GM18505 (cell line): ENCODE data around the gene RNU1-3.
"Not testable (repeated sequence)": the region's sequence is repeated elsewhere in the genome, so short reads cannot be mapped to it uniquely, and the experiment has no call there.

Source experiments
- ATAC-seq: cut with Tn5 transposase; IDR thresholded peaks from one replicate; pipeline ENCODE4 v1.9.1; 2021; ENCODE audit not compliant: unreplicated experiment

Gene RNU1-3

DNA sequence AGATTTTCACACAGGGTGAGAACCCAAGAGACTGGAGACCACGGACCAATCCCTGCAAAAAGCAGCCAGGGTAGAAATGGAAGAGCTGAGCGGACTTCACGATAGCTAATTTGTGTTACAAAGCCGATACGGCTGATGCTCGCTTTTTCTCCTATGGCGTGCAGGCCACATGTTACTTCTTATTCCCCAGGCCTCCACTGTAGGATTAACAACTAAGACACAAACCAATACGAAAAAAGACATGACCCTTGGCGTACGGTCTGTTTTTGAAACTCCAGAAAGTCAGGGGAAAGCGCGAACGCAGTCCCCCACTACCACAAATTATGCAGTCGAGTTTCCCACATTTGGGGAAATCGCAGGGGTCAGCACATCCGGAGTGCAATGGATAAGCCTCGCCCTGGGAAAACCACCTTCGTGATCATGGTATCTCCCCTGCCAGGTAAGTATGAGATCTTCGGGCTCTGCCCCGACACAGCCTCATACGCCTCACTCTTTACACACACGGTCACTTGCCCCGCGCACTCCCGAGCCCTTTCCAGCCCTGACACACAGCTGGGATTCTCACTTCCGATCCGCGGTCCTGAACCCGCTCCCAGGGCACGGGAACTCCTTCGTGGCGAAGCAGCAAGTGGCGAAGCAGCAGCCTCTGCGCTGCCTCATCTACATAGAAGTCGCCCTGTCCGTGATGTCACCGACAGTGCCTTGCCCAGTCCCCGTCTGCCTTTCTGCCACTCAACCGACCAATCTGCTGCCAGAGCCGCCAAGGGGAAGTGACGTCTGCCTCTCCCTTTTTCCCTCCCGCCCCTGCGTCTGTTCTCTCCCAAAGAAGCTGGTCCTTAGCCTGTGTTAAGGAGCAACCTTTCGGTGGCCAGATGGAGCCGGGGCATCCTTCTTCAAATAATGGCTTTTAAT, at the start of gene RNU1-3:
Gene RNU1-3, minus strand, starts transcription at position 447 of the 912 bp plus-strand sequence.
- peak; percentile 81 for ATAC-seq

DNA sequence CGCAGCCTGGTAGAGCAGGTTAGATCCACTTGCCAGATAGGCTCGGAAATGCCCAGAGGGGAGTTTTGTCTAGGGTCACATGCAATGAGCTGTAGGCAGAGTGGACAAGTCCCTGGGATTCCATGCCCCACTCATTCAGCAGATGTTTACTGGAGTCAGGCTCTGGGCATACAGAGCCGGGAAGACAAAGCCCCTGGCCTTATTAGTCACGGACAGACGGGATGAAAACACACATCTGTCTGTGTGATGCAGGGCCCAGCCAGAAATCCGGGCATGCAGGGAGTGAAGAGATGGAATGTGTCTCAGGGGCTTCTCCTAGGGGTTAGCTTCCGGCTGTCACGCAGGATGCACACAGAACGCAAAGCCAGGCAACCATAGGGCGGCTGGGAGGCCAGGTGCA, 46.7 kb upstream of the RNU1-3 start:
- not testable (repeated sequence) for ATAC-seq

DNA sequence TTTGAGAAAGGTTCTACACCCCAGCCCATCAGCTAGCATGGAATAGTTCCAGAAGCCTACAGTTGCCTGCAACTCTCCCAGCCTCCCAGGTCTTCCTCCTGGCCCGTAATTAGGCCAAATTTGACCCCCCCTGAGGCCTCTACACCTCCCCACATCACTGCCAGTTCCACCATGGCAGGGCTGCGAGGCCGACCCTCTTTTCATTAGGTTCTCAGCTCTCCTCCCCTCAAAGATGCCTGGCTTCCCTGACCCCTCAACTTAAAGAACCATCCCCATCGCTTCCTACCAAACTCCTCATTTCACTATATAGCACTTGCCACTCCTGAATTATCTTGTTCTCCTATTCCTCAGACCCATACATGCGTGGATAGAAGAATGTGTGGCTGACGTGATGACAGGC, 46.2 kb upstream of the RNU1-3 start:
- ATAC-seq: not testable (repeated sequence)

DNA sequence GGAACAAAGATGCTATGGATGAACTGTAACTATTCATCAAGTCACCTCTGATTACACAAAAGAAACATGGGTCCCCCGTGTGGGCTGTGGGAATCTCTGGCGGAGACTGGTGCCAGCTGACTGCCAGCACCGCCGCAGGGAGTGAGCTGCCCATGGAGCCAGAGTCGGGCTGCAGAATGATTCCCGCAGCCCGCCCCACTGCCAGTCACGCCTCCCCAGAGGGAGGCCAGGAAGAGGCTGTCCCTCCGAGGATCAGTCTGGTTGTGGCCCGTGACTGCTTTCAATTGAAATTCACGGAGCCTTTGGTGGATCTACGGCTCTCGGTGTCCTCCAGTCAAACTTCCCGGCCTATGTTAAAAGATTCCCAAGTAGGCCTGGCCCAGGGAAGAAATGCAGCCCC, 45.8 kb upstream of the RNU1-3 start:
- ATAC-seq: not testable (repeated sequence)

DNA sequence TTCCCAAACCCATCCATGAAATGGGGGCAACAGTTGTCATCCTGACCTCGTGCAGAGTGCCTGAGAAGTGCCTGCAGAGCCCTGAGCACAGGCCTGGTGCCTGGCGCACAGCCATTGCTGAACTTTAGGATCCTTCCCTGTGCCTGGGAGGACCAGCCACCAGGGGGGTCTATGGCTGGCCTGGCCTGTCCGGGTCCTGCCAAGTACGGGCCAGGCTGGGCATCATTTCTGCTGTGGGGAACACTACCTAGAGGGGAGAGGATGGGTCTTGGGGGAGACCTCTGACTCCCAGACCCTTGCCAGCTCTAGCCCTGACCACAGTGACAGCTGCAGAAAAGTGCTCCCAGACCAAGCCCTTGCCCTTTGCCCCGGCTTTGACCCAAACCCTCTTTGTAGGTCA, 45.4 kb upstream of the RNU1-3 start:
- not testable (repeated sequence) for ATAC-seq

DNA sequence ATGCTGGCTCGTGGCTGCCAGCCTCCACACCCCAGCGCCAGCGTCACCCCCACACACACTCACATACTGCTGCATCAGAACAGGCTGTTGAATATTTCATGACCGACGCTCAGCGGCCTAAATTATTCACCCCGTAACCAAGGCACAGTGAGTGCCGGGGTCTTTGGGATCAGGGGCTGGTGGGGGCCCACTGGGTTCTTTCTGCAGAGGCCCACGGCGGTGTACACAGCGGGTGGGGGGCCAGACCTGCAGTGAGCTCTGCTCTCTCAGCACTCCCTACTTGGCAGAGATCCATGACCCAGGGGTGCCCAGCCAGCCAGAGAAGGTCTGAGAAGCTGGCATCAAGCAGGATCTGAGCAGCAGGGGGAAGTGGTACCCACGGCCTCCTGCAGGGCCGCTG, 43.9 kb upstream of the RNU1-3 start:
- ATAC-seq: not testable (repeated sequence)

DNA sequence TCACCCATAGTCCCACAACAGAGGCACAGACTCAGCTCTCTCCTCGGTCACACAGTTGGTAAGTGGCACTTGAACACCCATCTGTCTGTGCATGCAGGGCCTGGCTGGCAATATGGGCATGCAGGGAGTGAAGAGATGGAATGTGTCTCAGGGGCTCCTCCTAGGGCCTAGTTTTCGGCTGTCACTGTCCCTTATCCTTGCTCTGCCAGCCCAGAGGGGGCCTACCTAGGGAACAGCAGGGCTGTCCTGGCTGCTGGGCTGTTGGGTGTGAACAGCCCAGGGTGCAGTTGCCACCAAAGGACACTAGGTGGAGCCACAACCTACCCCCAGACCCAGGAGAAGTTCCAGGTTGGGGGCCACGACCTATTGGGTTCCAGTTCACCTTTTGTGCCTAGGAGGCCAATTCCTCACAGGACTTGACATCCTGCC, 42.9 kb upstream of the RNU1-3 start:
- not testable (repeated sequence) for ATAC-seq

DNA sequence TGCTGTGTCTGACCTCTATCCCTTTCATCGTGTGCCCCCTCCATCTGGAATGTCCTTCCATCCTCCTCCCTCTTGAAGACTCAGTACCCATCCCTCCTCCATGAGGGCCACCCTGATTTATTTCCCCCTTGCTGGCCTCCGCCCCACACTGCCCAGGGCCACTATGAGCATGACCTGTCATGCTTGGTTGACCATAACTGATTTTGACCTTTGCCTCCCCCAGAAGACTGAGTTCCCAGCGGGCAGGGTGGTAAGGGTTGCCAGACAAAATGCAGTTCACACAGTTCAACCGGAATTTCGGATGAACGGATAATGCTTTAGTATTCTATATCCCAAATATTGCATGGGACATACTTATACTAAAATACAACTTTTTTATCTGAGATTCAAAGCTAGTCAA, 42.0 kb upstream of the RNU1-3 start:
- not testable (repeated sequence) for ATAC-seq

DNA sequence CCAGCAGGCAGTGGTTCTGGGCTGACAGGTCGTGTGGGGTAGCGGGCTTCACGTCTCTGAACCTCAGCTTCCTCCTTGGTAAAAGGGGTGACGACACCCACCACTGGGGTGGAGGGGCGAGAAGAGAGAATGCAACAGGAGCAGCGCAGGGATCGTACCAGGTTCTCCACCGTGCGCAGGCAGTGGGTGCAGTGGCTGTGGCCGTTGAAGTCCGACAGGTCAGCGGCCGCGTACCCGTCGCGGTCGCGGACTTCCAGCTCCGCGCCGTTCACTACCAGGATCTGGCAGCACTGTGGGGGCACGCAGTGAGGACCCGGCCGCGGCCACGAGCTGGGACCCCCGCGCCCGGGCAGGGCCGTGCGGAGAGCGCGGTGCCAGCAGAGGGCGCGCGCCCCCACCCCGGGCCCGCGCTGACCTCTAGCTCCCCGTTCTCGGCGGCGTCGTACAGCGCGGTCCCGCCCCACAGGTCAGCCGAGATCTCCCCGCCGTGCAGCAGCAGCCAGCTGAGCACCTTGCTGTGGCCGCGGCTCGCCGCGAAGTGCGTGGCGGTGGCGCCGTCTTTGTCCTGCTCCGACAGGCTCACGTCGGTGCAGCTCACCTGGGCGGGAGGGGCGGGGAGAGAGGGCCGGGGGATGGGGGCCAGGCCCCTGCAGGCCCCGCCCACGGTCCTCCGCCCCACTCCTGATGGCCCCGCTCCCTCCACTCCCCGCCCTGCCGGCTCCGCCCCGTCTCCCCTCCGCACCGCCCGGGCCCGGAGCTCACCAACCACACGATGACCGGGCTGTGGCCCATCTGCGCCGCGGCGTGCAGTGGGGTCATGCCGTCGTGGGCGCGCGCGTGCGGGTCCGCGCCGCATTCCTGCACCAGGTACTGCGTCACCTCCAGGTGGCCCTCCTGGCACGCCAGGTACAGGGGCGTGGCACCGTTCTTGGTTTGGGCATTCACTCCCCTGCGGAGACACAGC, 40.7 kb upstream of the RNU1-3 start:
- ATAC-seq: not testable (repeated sequence)

DNA sequence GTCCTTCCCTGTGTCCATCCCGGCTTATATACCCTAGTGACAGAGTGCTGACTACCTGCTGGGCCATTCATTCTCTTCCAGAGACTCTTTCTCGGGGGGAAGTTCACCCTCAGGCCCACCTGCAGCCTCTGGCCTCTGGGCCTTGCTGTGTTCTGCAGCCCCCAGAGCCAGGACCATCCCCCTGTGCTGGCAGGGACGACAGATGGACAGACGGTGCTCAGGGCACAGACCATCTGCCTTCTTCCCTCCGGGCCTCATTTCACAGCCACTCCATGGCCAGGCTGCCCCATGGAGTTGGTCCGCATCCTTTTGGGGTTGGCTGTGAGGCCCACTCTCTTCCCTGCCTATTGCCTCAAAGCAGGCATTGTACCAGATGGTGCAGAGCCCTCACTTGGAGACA, 39.6 kb upstream of the RNU1-3 start:
- ATAC-seq: not testable (repeated sequence)

DNA sequence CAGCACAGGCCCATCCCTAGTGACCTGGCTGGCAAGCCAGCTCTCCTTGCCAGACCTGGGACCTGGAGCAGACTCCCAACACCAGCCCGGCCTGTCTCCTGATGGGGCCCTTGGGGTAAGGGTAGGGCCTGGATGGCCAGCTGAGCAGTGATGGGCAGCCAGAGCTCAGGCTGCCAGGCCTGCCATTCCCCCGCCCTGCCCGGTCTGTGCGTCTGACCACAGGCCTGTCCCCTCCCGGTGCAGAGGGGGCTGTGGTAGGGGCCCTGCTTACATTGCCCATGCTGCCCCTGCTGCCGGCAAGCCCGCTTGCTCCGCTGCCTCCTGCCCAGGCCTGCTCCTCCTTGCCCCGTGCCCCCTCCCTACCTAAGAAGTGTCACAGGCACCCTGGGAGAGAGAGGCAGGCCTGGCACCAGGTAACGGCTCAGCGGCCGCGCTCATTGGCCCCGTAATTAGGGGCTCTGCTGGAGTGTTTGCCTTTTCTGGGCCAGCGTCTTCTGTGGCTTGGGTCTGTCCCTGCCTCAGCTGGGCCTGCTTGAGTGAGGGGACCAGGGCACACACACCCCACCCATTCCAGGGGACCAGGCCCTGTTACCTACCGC, 37.9 kb upstream of the RNU1-3 start:
- ATAC-seq: not testable (repeated sequence)

DNA sequence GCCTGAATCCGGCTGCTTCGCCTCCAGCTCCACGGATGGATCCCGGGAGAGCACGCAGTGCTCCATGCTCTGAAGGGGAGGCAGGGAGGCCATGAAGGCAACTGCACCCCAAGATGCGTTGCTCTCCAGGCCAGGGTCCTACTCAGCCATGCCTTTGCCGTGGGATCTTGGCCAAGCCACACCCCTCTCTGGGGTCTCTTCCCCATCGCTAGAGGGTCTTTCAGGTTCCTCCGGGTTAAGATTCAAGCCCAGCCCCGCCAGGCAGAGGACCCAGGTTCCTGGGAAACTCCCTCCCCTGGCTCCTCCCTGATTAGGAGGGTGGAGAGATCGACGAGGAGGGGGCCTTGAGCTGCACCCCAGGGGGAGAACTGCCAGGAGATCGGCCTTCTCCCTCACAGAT, 37.3 kb upstream of the RNU1-3 start:
- ATAC-seq: not testable (repeated sequence)

DNA sequence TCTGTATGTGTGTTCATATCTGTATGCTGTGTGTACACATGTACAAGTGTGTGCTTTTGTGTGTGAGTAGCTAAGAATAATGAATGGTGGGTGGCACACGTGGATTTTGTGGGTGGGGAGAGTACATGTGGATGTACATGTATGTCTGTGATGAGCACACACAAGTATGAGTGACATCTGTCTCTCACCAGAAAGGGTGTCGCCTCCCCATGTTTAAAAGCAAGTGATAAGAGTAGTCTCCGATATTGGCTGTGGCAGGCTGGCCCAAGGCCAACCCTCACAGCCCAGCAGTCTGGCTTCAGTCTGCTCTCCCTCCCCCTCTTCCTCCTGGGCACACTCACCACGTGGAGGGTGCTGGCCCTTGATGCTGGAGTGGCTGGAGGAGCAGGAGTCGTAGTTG, 36.9 kb upstream of the RNU1-3 start:
- ATAC-seq: not testable (repeated sequence)

DNA sequence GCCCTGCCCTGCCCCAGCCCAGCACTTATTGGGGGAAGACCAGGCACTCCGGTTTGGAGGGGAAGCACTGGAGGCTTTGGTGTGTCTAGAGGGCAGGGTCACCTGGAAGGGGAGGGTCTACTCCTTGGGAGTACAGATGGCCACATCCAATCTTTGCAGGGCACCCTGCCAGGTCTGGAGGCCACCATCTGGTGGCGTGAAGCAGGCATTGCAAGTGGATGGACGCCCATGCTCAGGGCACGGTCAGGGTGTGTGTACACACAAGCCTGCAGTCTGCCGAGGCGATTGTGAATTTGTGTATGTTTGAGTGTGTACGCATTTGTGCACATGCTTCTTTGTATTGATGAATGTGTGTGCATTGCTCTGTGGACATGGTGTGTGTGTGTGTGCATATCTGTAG, 36.4 kb upstream of the RNU1-3 start:
- not testable (repeated sequence) for ATAC-seq

DNA sequence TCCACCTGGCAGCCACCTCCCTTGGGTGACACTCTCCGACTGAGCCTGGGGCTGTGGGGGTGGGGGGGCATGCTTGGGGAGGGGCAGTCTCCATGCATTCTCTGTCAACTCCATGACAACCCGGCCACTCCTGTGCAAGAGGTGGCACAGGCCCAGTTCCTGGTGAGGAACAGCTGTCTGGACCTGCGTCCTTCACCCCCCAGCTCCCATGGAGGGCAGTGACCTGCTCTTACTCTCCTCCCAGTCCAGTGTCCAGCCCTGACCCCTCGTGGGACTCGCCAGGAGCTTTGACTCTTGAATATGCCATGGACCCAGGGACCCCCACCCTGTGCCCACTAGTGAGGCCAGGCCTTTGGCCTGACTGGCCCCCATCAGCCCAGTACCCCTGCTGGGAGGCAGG, 35.5 kb upstream of the RNU1-3 start:
- ATAC-seq: not testable (repeated sequence)

DNA sequence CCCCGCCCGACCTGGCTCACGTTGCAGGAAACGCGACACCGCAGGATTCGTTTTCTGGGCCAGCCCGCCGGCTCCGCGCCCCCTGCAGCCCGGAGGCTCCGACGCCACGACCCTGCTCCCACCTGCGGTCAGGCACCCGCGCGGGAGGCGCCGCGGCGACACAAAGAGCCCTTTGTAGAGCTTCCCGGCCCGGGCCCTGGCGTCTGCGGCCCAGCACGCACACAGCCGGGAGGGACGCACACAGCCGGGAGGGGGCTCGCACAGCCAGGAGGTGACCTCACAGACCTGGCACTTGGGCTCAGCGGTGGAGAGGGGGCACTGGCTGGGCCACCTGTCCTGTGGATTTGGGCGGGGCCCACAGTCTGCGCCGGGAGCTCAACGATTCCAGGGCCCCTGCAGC, 34.4 kb upstream of the RNU1-3 start:
- ATAC-seq: not testable (repeated sequence)

DNA sequence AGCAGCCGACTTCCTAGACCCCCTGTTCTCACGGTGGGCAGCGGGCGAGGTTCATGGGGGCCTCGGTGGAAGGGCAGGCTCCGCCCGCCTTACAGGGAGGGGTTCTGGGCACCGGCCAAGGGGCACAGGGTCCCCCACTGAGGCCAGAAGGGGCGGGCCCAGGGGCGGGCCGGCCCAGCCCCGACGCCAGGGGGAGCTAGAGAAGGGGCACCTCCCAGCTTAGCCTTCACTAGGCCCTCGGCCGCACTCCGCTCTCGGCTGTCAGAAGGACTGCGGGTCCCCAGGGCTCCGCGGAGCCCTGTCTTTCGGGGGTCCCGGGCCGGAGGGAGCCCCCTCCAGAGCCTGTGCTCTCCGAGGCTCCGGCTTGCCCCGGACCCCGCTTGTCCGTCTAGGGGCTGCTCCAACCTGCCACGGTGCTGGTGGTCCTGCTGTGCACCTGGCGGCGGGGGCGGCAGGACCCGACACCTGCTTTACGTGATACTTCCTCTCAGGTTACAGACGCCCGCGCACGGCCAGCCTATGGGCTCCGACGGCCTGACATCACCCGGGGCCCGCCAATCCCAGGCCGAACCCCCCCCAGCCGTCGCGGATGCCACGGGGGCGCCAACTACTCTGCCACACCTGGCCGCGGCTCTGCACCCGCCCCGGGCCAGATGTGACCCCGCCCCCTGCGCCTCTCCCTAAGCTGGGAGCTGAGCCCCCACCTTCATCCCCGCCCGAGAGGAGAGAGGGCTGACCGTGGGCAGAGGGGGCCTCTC, 33.6 kb upstream of the RNU1-3 start:
- ATAC-seq: not testable (repeated sequence)

DNA sequence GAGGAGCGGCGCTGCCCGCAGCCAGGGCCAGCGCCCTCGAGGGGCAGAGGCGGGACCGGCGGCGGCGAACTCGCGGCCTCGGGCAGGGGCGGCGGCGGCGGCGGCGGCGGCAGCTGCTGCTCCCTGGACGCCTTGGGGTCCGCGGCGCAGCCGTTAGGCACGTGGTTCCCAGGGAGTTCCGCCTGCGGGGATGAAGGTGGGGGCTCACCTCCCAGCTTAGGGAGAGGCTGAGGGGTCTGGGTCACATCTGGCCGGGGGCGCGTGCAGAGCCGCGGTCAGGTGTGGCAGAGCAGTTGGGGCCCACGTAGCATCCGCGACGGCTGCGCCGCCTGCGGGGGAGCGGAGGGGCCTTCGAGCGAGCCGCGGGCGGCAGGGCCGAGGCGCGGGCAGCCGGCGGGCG, 32.7 kb upstream of the RNU1-3 start:
- ATAC-seq: not testable (repeated sequence)

DNA sequence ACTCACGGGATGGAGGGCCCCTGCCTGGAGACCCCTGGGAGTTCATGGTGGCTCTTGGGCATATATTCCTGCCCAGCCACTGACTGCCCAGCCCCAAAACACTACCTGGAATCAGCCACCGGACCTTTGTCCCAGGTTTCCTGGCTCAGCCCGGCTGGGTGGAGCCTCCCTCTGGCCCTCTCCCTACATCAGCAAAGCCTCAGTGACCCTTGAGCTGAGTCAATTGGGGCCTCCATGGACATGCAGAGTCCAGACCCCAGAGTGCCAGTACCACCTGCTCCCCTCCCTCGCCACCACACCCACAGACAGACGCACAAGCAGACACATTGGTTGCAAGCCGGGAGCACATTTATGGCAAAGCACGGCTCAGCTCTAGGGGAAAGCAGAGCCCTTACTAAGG, 30.4 kb upstream of the RNU1-3 start:
- not testable (repeated sequence) for ATAC-seq
